SK-N-SH treated with all-trans-retinoic acid at 6 μM for 48 hours (cell line): ENCODE measurements around the gene MESD.

Source experiments
- ARNTL ChIP-seq: fragments of 450-650 bp; formaldehyde crosslinking; IDR thresholded peaks from 2 replicates; pipeline ENCODE4 v1.5.0; 2020; ENCODE audit warnings: low read depth, mild to moderate bottlenecking, moderate library complexity, borderline replicate concordance
- CREB5 ChIP-seq: fragments of 250-450 bp; sonication (Bioruptor Pico); IDR thresholded peaks from 2 replicates; pipeline ENCODE4 v1.5.1; 2020; ENCODE audit warnings: low read depth, mild to moderate bottlenecking, moderate library complexity
- GLIS3 ChIP-seq: fragments of 250-450 bp; sonication (Bioruptor Pico); IDR thresholded peaks from 2 replicates; pipeline ENCODE4 v1.5.0; 2020; ENCODE audit warnings: mild to moderate bottlenecking, moderate library complexity
- OSR1 ChIP-seq: fragments of 250-450 bp; sonication (Bioruptor Pico); IDR thresholded peaks from 2 replicates; pipeline ENCODE4 v1.8.0; 2022; ENCODE audit warnings: moderate library complexity, mild to moderate bottlenecking, inconsistent platforms
- SNAI2 ChIP-seq: fragments of 250-450 bp; sonication (Bioruptor Pico); IDR thresholded peaks from 2 replicates; pipeline ENCODE4 v1.5.0; 2020; ENCODE audit warnings: mild to moderate bottlenecking, moderate library complexity
- TOX ChIP-seq: fragments of 250-450 bp; sonication (Bioruptor Pico); IDR thresholded peaks from 2 replicates; pipeline ENCODE4 v1.8.0; 2021; ENCODE audit warnings: mild to moderate bottlenecking, moderate library complexity, borderline replicate concordance
- TF ChIP-seq, protein P1 (sequence below): fragments of 250-450 bp; sonication (Bioruptor Pico); IDR thresholded peaks from 2 replicates; pipeline ENCODE4 v1.5.1; 2021; ENCODE audit warnings: mild to moderate bottlenecking, moderate library complexity
- TF ChIP-seq, protein P2 (sequence below): fragments of 250-450 bp; sonication (Bioruptor Pico); IDR thresholded peaks from 2 replicates; pipeline ENCODE4 v1.8.0; 2020; ENCODE audit warnings: mild to moderate bottlenecking, moderate library complexity, borderline replicate concordance

DNA sequence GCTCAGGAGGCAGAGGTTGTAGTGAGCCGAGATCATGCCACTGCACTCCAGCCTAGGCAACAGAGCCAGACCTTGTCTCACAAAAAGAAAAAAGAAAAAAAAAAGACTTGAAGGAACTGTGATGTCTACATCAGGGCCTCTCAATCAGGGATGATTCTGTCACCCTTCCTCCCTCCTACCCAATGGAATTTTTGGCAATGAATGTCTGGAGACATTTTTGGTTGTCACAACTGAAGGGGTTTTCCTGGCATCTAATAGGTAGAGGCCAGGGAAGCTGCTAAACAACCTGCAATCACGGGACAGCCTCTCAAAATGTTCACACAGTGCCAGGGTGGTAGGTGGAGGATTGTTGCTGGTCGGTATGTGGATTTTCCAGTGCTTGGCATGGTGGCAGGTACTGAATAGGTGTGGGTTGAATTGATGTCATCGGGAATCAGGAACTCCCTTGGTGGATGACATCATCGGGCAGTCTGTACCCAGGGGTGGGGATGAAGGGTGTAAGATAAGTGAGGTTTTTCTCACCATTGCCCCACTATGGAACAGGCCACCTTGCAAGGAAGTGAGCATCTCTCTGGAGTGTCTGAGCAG, 71.3 kb downstream of the MESD start:
- no peak for TF ChIP-seq GLIS3
- TF ChIP-seq SNAI2 (CRISPR knock-in tag), result no peak
- TF ChIP-seq OSR1 (CRISPR knock-in tag), result no peak
- TF ChIP-seq CREB5 (CRISPR knock-in tag), result no peak
- TF ChIP-seq, protein P1, sequence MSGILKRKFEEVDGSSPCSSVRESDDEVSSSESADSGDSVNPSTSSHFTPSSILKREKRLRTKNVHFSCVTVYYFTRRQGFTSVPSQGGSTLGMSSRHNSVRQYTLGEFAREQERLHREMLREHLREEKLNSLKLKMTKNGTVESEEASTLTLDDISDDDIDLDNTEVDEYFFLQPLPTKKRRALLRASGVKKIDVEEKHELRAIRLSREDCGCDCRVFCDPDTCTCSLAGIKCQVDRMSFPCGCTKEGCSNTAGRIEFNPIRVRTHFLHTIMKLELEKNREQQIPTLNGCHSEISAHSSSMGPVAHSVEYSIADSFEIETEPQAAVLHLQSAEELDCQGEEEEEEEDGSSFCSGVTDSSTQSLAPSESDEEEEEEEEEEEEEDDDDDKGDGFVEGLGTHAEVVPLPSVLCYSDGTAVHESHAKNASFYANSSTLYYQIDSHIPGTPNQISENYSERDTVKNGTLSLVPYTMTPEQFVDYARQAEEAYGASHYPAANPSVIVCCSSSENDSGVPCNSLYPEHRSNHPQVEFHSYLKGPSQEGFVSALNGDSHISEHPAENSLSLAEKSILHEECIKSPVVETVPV (CRISPR knock-in tag), result no peak
- no peak for TF ChIP-seq TOX (CRISPR knock-in tag)
- TF ChIP-seq, protein P2, sequence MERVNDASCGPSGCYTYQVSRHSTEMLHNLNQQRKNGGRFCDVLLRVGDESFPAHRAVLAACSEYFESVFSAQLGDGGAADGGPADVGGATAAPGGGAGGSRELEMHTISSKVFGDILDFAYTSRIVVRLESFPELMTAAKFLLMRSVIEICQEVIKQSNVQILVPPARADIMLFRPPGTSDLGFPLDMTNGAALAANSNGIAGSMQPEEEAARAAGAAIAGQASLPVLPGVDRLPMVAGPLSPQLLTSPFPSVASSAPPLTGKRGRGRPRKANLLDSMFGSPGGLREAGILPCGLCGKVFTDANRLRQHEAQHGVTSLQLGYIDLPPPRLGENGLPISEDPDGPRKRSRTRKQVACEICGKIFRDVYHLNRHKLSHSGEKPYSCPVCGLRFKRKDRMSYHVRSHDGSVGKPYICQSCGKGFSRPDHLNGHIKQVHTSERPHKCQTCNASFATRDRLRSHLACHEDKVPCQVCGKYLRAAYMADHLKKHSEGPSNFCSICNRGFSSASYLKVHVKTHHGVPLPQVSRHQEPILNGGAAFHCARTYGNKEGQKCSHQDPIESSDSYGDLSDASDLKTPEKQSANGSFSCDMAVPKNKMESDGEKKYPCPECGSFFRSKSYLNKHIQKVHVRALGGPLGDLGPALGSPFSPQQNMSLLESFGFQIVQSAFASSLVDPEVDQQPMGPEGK (CRISPR knock-in tag), result no peak
- TF ChIP-seq ARNTL (CRISPR knock-in tag), result no peak
